Effector memory CD4-positive, alpha-beta T cell (primary cell): ENCODE measurements around the gene APP.

Experiments
- DNase-seq, 3 donors: peaks; one replicate each; pipeline ENCODE4 v3.0.0-alpha.2; 2020
- H3K27ac ChIP-seq: 2 replicates; pipeline ENCODE4 v1.7.0; 2013; ENCODE audit warnings: mild to moderate bottlenecking, low read length, moderate library complexity; ENCODE audit not compliant: insufficient read depth, poor library complexity, severe bottlenecking
- H3K27me3 ChIP-seq: replicated peaks from 2 replicates; pipeline ENCODE4 v1.7.0; 2013; ENCODE audit warnings: mild to moderate bottlenecking, low read length; ENCODE audit not compliant: insufficient read depth, control insufficient read depth, poor library complexity, severe bottlenecking
- H3K36me3 ChIP-seq: 2 replicates; pipeline ENCODE4 v1.7.0; 2013; ENCODE audit warnings: mild to moderate bottlenecking, low read length, moderate library complexity; ENCODE audit not compliant: control insufficient read depth, insufficient read depth
- H3K4me1 ChIP-seq: 2 replicates; pipeline ENCODE4 v1.7.0; 2013; ENCODE audit warnings: low read length, mild to moderate bottlenecking; ENCODE audit not compliant: control insufficient read depth, insufficient read depth, poor library complexity, severe bottlenecking
- H3K4me3 ChIP-seq: 2 replicates; pipeline ENCODE4 v1.7.0; 2013; ENCODE audit warnings: low read length, low read depth, mild to moderate bottlenecking; ENCODE audit not compliant: insufficient read depth, poor library complexity, severe bottlenecking
- H3K9me3 ChIP-seq: 2 replicates; pipeline ENCODE4 v1.7.0; 2013; ENCODE audit warnings: mild to moderate bottlenecking, low read length, moderate library complexity; ENCODE audit not compliant: control insufficient read depth

The APP gene

GRCh38 chr21:26057477-26058170 is 112.9 kb downstream of the APP start:
- Histone ChIP-seq H3K27ac (no peak overlapping the region), H3K36me3 (no peaks in the 10 kb centered on the region), H3K9me3 (no peaks in the 10 kb centered on the region), H3K4me1 (no peaks in the 10 kb centered on the region), H3K27me3 (no peaks in the 10 kb centered on the region), H3K4me3 (no peak overlapping the region)
- DNase-seq, result no peak

GRCh38 chr21:26055841-26056264 is 114.7 kb downstream of the APP start:
- Histone ChIP-seq H3K36me3 (peaks cover 2% of the 10 kb centered on the region), H3K9me3 (no peaks in the 10 kb centered on the region), H3K4me1 (no peaks in the 10 kb centered on the region), H3K4me3 (no peak overlapping the region), H3K27ac (no peak overlapping the region), H3K27me3 (no peaks in the 10 kb centered on the region)
- DNase-seq, result no peak

- H3K9me3 ChIP-seq, result no peaks in the 10 kb centered on the region
- no peaks in the 10 kb centered on the region for H3K4me1 ChIP-seq
- no peak overlapping the region for H3K27ac ChIP-seq
- H3K4me3 ChIP-seq, result no peak overlapping the region
- peaks cover 3% of the 10 kb centered on the region for H3K36me3 ChIP-seq
- H3K27me3 ChIP-seq, result no peaks in the 10 kb centered on the region
- DNase-seq, result no peak
Observed at GRCh38 chr21:26055010-26055409, 115.6 kb downstream of the APP start.

- no peak for DNase-seq
- no peak overlapping the region for H3K4me3 ChIP-seq
- no peaks in the 10 kb centered on the region for H3K4me1 ChIP-seq
- H3K9me3 ChIP-seq, result no peaks in the 10 kb centered on the region
- H3K27ac ChIP-seq, result no peak overlapping the region
- H3K36me3 ChIP-seq, result peaks cover 3% of the 10 kb centered on the region
- H3K27me3 ChIP-seq, result no peaks in the 10 kb centered on the region
Observed at GRCh38 chr21:26052057-26052456, 118.5 kb downstream of the APP start.

GRCh38 chr21:26050857-26051256 is 119.7 kb downstream of the APP start:
- Histone ChIP-seq H3K36me3 (peaks cover 3% of the 10 kb centered on the region), H3K4me1 (no peaks in the 10 kb centered on the region), H3K27ac (no peak overlapping the region), H3K4me3 (no peak overlapping the region), H3K9me3 (no peaks in the 10 kb centered on the region), H3K27me3 (no peaks in the 10 kb centered on the region)
- no peak for DNase-seq

GRCh38 chr21:26049803-26050202 is 120.8 kb downstream of the APP start:
- Histone ChIP-seq H3K9me3 (no peaks in the 10 kb centered on the region), H3K27me3 (no peaks in the 10 kb centered on the region), H3K36me3 (peaks cover 3% of the 10 kb centered on the region), H3K4me1 (no peaks in the 10 kb centered on the region), H3K4me3 (no peak overlapping the region), H3K27ac (no peak overlapping the region)
- DNase-seq, result no peak

GRCh38 chr21:26047279-26047967 is 123.1 kb downstream of the APP start:
- no peak for DNase-seq
- Histone ChIP-seq H3K36me3 (peaks cover 3% of the 10 kb centered on the region), H3K9me3 (no peaks in the 10 kb centered on the region), H3K27me3 (no peaks in the 10 kb centered on the region), H3K4me3 (no peak overlapping the region), H3K27ac (no peak overlapping the region), H3K4me1 (no peaks in the 10 kb centered on the region)

- H3K4me3 ChIP-seq, result no peak overlapping the region
- H3K4me1 ChIP-seq, result no peaks in the 10 kb centered on the region
- no peaks in the 10 kb centered on the region for H3K36me3 ChIP-seq
- DNase-seq, result no peak
- H3K9me3 ChIP-seq, result no peaks in the 10 kb centered on the region
- H3K27me3 ChIP-seq, result no peaks in the 10 kb centered on the region
- H3K27ac ChIP-seq, result no peak overlapping the region
Observed at GRCh38 chr21:26043891-26044290, 126.7 kb downstream of the APP start.

GRCh38 chr21:26042181-26042876 is 128.2 kb downstream of the APP start:
- no peaks in the 10 kb centered on the region for H3K9me3 ChIP-seq
- no peaks in the 10 kb centered on the region for H3K27me3 ChIP-seq
- H3K36me3 ChIP-seq, result no peaks in the 10 kb centered on the region
- no peak overlapping the region for H3K27ac ChIP-seq
- no peaks in the 10 kb centered on the region for H3K4me1 ChIP-seq
- no peak for DNase-seq
- no peak overlapping the region for H3K4me3 ChIP-seq
